HCT116 (cell line): Measurements from ENCODE around the gene SKI. TPM values are rescaled to one million over a fixed set of nuclear protein-coding genes. Genes with fewer than 3 reads are reported as not detected.

ENCODE experiments used
- ATAC-seq: fragments of 200-7000 bp; cut with Tn5 transposase; 2 replicates; pipeline ENCODE4 v1.9.1; 2020; ENCODE audit warnings: mild to moderate bottlenecking, moderate library complexity
- BruUV-seq: library from RNA; stranded (reverse); fragments of 400-500 nt; replicated peaks from 2 replicates; lab custom pipeline; 2021; lab: Mats Ljungman, UMichigan
- CTCF ChIA-PET: fragments of 300-600 bp; sonication (Branson Sonifier 250); formaldehyde crosslinking; loops from one replicate; lab custom pipeline; 2021; ENCODE audit warnings: antibody characterized with exemption; lab: Charles Lee
- POLR2A ChIA-PET: fragments of 300-600, 350-600 bp; sonication (Branson Sonifier 250); formaldehyde crosslinking; loops from one replicate; lab custom pipeline; 2021; ENCODE audit warnings: antibody characterized with exemption; lab: Charles Lee
- RAD21 ChIA-PET, 2 experiments: fragments of 300-600 bp; sonication (Branson Sonifier 250); formaldehyde crosslinking; loops; one replicate each; lab custom pipeline; 2023; ENCODE audit warnings: low total read pairs in 2 of 2; ENCODE audit not compliant: uncharacterized antibody in 2 of 2, unreplicated experiment in 2 of 2, low non-redundant PET in 1 of 2; lab: Charles Lee
- DNase-seq: peaks from one replicate; pipeline ENCODE4 v3.0.0-alpha.2; 2010; ENCODE audit warnings: low read depth, low spot score
- H2AFZ ChIP-seq: fragments of 200-600 bp; shearing (Covaris generic), sonication (generic); 2 replicates; pipeline ENCODE4 v1.6.1; 2017; ENCODE audit warnings: low read depth, mixed run types, mixed read lengths, antibody characterized with exemption, low read length; ENCODE audit not compliant: poor library complexity, severe bottlenecking
- H3K27ac ChIP-seq: 2 replicates; pipeline ENCODE4 v1.5.1; 2012; ENCODE audit warnings: low read depth, low read length
- H3K27me3 ChIP-seq: fragments of 200-600 bp; sonication (generic); 2 replicates; pipeline ENCODE4 v1.6.1; 2016; ENCODE audit warnings: mixed run types, low read length, mixed read lengths; ENCODE audit not compliant: insufficient read depth
- H3K36me3 ChIP-seq, 2 experiments: fragments of 200-500 bp in 1 of 2; fragments of 200-600 bp in 1 of 2; sonication (Bioruptor generic) in 1 of 2; sonication (generic) in 1 of 2; 2 replicates each; pipeline versions ENCODE4 v1.5.1 to v1.6.1; 2014 to 2016; ENCODE audit warnings: low read length in 2 of 2, inconsistent platforms in 1 of 2, mixed read lengths in 1 of 2, mixed run types in 1 of 2; ENCODE audit not compliant: insufficient read depth in 2 of 2, control insufficient read depth in 1 of 2
- H3K4me1 ChIP-seq, 2 experiments: fragments of 200-600 bp in 1 of 2; sonication (generic) in 1 of 2; 2 replicates each; pipeline versions ENCODE4 v1.5.1 to v1.6.1; 2012 to 2017; ENCODE audit warnings: low read length in 2 of 2, inconsistent platforms in 1 of 2, mild to moderate bottlenecking in 1 of 2, mixed read lengths in 1 of 2, mixed run types in 1 of 2, moderate library complexity in 1 of 2; ENCODE audit not compliant: insufficient read depth in 2 of 2, control insufficient read depth in 1 of 2
- H3K4me2 ChIP-seq: fragments of 200-600 bp; sonication (generic); 2 replicates; pipeline ENCODE4 v1.6.1; 2017; ENCODE audit warnings: mixed run types, low read length, mixed read lengths
- H3K4me3 ChIP-seq, 2 experiments: fragments of 200-600 bp in 1 of 2; sonication (generic) in 1 of 2; replicated peaks in 1 of 2; 2 replicates each; pipeline ENCODE4 v1.5.1; 2011 to 2016; ENCODE audit warnings: low read length in 2 of 2, control low read depth in 1 of 2, low read depth in 1 of 2, mild to moderate bottlenecking in 1 of 2, mixed read lengths in 1 of 2, mixed run types in 1 of 2
- H3K79me2 ChIP-seq: fragments of 200-600 bp; sonication (generic); 2 replicates; pipeline ENCODE4 v1.6.1; 2017; ENCODE audit warnings: mild to moderate bottlenecking, mixed run types, low read length, moderate library complexity, mixed read lengths; ENCODE audit not compliant: insufficient read depth
- H3K9ac ChIP-seq: fragments of 200-600 bp; sonication (generic); 2 replicates; pipeline ENCODE4 v1.6.1; 2016; ENCODE audit warnings: low read length, mixed read lengths
- H3K9me2 ChIP-seq: fragments of 200-600 bp; sonication (generic), shearing (Covaris generic); 2 replicates; pipeline ENCODE4 v1.6.1; 2017; ENCODE audit warnings: mixed run types, mild to moderate bottlenecking, moderate library complexity; ENCODE audit not compliant: insufficient read depth
- H3K9me3 ChIP-seq, 2 experiments: fragments of 200-500 bp in 1 of 2; fragments of 200-600 bp in 1 of 2; sonication (Bioruptor generic) in 1 of 2; sonication (generic) in 1 of 2; 2 replicates each; pipeline ENCODE4 v1.6.1; 2014 to 2017; ENCODE audit warnings: low read length in 2 of 2, mixed read lengths in 2 of 2, inconsistent platforms in 1 of 2, low read depth in 1 of 2, mild to moderate bottlenecking in 1 of 2, mixed run types in 1 of 2, moderate library complexity in 1 of 2; ENCODE audit not compliant: control insufficient read depth in 1 of 2, insufficient read depth in 1 of 2
- H4K20me1 ChIP-seq: fragments of 200-600 bp; sonication (generic), shearing (Covaris generic); 2 replicates; pipeline ENCODE4 v1.6.1; 2017; ENCODE audit warnings: mixed run types, mild to moderate bottlenecking, moderate library complexity; ENCODE audit not compliant: insufficient read depth
- CBX3 ChIP-seq: IDR thresholded peaks from 2 replicates; pipeline ENCODE4 v1.6.1; 2012; ENCODE audit warnings: low read depth
- CTCF ChIP-seq, 3 experiments: fragments of 200-600 bp in 1 of 3; sonication (generic) in 1 of 3; IDR thresholded peaks in 2 of 3; conservative IDR thresholded peaks in 1 of 3; 2 replicates each; pipeline ENCODE4 v1.5.1; 2012 to 2017; ENCODE audit warnings: low read depth in 2 of 3, low read length in 2 of 3, antibody characterized with exemption in 1 of 3, borderline replicate concordance in 1 of 3, control low read depth in 1 of 3, mild to moderate bottlenecking in 1 of 3, mixed read lengths in 1 of 3, mixed run types in 1 of 3, moderate library complexity in 1 of 3; ENCODE audit not compliant: insufficient read depth in 1 of 3
- EGR1 ChIP-seq: IDR thresholded peaks from 2 replicates; pipeline ENCODE4 v1.6.1; 2012; ENCODE audit warnings: low read depth
- EZH2 ChIP-seq: fragments of 200-600 bp; sonication (generic); IDR thresholded peaks from 2 replicates; pipeline ENCODE4 v1.6.1; 2017; ENCODE audit warnings: antibody characterized with exemption, mixed run types
- EZH2phosphoT487 ChIP-seq: fragments of 200-600 bp; IDR thresholded peaks from 2 replicates; pipeline ENCODE4 v1.6.1; 2018; ENCODE audit warnings: antibody characterized with exemption, borderline replicate concordance
- FOSL1 ChIP-seq: IDR thresholded peaks from 2 replicates; pipeline ENCODE4 v1.6.1; 2012; ENCODE audit warnings: low read depth
- RAD21 ChIP-seq: IDR thresholded peaks from 2 replicates; pipeline ENCODE4 v1.6.1; 2012; ENCODE audit warnings: low read depth, mild to moderate bottlenecking
- SP1 ChIP-seq: IDR thresholded peaks from 2 replicates; pipeline ENCODE4 v1.6.1; 2012; ENCODE audit warnings: low read depth
- TCF7L2 ChIP-seq: IDR thresholded peaks from 2 replicates; pipeline ENCODE4 v1.7.0; 2011; ENCODE audit warnings: borderline replicate concordance, inconsistent platforms; ENCODE audit not compliant: insufficient read depth, insufficient read length; ENCODE audit errors: extremely low read depth
- ZBTB33 ChIP-seq: IDR thresholded peaks from 2 replicates; pipeline ENCODE4 v1.6.1; 2011; ENCODE audit warnings: mild to moderate bottlenecking, low read length, moderate library complexity; ENCODE audit not compliant: insufficient replicate concordance; ENCODE audit errors: extremely low read depth
- ZNF274 ChIP-seq: fragments of 200-500 bp; sonication (Bioruptor generic); IDR thresholded peaks from 2 replicates; pipeline ENCODE4 v1.6.1; 2014; ENCODE audit warnings: mild to moderate bottlenecking, low read depth, low read length, inconsistent platforms
- intact Hi-C: fragments of 100-400 bp; cut with micrococcal nuclease; formaldehyde crosslinking; loops from 2 replicates; pipeline ENCODE4 v1.10.0; 2022
- total RNA-seq: library from RNA; stranded (reverse); gene quantifications from one replicate; pipeline ENCODE4 v1.2.1, GENCODE V29; 2021; ENCODE audit not compliant: unreplicated experiment
- TF ChIP-seq, protein P1 (sequence below): IDR thresholded peaks from 2 replicates; pipeline ENCODE4 v1.6.1; 2012
- TF ChIP-seq, protein P2 (sequence below): IDR thresholded peaks from 2 replicates; pipeline ENCODE4 v1.6.1; 2012

Gene SKI
- total RNA-seq, 1 experiment from 2014 or later, result 56.2 TPM

GRCh38 chr1:2271211-2271721 is 43.1 kb downstream of the SKI start:
- intact Hi-C loops, result no loop called here
- ATAC-seq (no peak), DNase-seq (no peak)
- no peak overlapping the region for H3K4me3 ChIP-seq
- 0 out of 2 replicates have a peak, but pooled peaks cover 4% of the 10 kb centered on the region for H4K20me1 ChIP-seq
- POLR2A ChIA-PET, result no interaction called here
- no peaks in the 10 kb centered on the region; a peak in 1 of 4 replicates for H3K36me3 ChIP-seq
- no peaks in the 10 kb centered on the region for H3K9me3 ChIP-seq
- CTCF ChIA-PET, result no interaction called here
- peaks cover 0 to 9% of the 10 kb centered on the region in 2 experiments; a peak in 1 of 4 replicates for H3K4me1 ChIP-seq
- H3K4me2 ChIP-seq, result no peak overlapping the region
- RAD21 ChIA-PET, result no interaction called here
- H3K79me2 ChIP-seq, result peaks cover 99% of the 10 kb centered on the region
- no peak overlapping the region for H2AFZ ChIP-seq
- BruUV-seq, result no TSS peak
- no peak overlapping the region for H3K9ac ChIP-seq
- no peak overlapping the region for H3K27ac ChIP-seq
- TF ChIP-seq TCF7L2 (no peak), EZH2phosphoT487 (no peak), CBX3 (no peak), ZNF274 (no peak), EZH2 (no peak), CTCF (IDR thresholded peaks at IDR 0.05 in 2 of 3, conservative IDR thresholded peaks at IDR 0.05 in 1 of 3; ENCODE audit: borderline replicate concordance in 1 of 3, insufficient read depth in 1 of 3, low read depth in 2 of 3, low read length in 2 of 3) (no peak), ZBTB33 (no peak), EGR1 (no peak), SP1 (no peak), RAD21 (no peak), FOSL1 (no peak)
- TF ChIP-seq, protein P1, sequence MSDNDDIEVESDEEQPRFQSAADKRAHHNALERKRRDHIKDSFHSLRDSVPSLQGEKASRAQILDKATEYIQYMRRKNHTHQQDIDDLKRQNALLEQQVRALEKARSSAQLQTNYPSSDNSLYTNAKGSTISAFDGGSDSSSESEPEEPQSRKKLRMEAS, result no peak
- TF ChIP-seq, protein P2, sequence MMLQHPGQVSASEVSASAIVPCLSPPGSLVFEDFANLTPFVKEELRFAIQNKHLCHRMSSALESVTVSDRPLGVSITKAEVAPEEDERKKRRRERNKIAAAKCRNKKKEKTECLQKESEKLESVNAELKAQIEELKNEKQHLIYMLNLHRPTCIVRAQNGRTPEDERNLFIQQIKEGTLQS, result no peak
- H3K9me2 ChIP-seq, result no peaks in the 10 kb centered on the region
- H3K27me3 ChIP-seq, result no peaks in the 10 kb centered on the region
